Measurements from ENCODE around the gene RELL2.

The RELL2 gene

DNA sequence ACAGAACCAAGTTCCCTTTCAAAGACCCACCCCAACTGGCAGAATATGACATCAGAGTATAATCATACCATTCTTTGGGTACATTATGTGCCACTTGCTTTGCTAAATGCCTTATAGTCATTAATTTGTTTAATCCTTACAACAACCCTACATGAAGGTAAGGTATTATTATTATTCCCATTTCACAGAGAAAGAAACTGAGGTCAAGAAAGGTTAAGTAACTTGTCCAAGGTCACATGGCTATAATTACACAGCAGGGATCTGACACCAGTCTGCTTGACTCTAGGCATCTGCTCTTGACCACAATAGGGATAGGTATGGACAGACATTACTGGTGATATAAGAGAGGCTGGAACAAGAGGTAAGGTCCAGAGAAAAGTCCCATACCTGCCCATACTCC, 13.2 kb downstream of the RELL2 start:
- no peak for DNase-seq

DNA sequence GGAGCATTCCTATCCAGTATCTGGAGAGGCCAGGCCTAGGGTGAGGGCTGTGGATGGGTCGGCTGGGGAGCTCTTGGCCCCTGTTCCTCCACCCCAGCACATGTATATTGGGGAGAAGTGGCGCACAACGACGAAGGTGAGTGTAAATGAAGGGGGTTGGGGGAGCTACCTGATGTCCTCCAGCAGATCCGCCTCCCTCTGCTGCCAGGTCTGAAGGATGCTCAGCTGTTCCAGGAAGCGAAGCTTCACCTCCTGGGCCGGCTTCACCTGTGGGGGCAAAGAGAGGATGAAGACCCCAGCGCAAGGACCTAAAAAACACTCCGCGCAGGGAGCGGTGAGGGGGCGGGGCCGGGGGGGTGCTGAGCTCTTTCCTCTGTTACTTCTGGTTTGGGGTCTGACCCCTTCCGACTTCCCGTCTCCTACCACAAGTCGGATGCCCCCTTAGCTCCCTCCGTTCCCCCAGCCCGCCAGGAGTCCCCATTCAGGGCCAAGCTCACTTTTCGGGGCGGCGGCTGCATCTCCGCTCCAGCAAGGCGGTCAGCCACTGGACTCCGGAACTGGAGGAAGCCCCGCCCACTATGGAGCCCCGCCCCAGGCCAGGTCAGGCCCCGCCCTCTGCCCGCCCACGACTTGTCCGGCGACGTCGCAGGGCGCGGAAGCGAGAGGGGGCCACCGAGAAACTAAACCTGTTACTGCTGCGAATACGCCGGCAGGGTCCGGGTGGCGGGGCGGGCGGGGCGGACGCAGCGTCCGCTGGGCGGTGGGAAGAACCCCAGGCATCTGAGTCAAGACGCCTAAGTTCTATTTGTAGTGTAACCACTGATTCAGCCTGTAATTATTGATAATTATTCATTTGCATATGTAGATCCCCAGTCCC, 14.3 kb downstream of the RELL2 start, which contains the start of gene FCHSD1:
Gene FCHSD1, minus strand, starts transcription at position 568 of the 877 bp plus-strand sequence. Its CDS starts 50 bp downstream, at position 518.
- peak; percentile 19 to 38 for DNase-seq

DNA sequence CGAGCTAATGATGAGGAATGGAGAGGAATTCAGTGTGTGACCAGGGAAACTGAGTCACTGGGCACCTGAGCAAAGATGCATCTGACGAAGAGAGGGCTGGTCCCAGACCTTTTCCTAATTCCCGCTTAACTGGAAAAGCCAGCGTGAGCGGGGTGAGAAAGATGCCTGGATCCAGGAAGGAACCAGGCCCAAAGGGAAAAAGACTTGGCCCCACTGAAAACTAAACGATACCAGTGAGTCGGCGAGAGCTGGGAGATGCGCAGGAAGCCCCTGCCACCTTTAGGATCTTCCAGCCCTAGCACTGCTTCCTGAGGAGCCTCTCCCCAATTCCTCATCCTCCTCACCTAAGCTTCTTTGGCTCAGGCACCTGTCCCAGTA, 14.9 kb downstream of the RELL2 start:
- no peak for DNase-seq

DNA sequence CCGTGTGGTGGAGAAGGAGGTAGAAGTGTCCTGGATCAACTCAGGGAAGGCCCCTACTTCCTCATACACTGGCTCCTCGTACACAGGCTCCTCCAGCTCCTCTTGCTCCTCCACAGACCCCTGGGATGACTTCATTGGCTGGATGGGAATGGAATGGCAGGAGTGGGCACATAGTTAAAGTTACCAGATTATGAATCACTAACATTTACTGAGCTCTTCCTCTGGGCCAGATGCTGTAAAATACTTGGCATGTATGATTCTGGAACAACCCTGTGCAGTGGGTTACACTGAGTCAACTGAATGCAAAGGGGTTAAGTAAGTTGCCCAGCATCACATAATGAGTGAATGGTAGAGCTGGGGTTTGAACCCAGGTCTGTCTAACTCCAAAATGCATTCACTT, 17.5 kb downstream of the RELL2 start:
- DNase-seq = no peak

DNA sequence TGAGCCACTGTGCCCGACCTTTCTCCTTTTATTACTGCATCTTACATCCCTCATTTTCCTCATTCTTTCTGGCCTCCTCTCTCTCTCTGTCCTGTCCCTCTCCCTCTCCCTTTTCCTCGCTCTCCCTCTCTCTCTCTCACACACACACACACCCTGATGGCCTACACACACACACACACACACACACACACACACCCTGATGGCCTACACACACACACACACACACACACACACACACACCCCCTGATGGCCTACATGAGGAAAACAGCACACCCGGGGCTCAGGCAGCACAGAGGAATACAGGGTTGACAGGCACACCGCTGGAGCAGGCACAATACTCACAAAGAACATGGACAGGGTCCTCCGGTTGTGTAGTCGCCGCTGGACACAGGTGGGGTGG, 18.2 kb downstream of the RELL2 start:
- DNase-seq = no peak

DNA sequence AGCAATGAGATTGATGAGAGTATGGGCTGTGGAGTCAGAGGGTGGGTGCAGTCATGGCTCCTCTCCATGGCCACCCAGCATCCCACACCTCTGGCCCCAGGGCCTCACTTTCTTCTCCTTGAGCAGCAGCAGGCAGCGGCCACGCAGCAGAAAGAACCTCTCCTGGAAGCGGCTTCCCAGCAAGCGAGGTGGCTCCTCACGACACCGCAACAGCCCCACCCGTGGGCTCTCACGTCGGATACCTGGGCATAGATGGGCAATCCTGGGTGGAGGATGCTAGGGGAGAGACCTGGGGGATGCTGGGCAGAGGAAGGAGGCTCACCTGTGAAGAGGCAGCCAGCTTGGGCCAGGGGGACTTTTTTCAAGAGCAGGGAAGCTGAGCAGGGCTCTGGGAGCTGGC, 19.6 kb downstream of the RELL2 start:
- no peak for DNase-seq

DNA sequence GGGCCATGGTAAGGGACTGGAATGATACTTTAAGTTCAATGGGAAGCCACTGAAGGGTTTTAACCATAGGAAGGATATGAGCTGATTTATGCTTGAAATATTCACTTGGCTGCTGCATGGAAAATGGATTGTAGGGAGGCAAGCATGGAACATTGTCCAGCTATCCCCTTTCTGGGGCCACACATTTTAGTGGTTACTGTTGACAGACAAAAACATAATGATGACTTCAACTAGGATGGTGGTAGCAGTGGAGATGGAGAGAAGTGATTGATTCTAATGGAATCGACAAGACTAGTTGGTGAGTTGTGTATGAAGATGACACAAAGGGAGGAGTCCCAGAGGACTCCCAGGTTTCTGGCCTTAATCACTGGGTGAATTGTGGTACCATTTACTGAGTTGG, 20.6 kb downstream of the RELL2 start:
- DNase-seq = no peak

DNA sequence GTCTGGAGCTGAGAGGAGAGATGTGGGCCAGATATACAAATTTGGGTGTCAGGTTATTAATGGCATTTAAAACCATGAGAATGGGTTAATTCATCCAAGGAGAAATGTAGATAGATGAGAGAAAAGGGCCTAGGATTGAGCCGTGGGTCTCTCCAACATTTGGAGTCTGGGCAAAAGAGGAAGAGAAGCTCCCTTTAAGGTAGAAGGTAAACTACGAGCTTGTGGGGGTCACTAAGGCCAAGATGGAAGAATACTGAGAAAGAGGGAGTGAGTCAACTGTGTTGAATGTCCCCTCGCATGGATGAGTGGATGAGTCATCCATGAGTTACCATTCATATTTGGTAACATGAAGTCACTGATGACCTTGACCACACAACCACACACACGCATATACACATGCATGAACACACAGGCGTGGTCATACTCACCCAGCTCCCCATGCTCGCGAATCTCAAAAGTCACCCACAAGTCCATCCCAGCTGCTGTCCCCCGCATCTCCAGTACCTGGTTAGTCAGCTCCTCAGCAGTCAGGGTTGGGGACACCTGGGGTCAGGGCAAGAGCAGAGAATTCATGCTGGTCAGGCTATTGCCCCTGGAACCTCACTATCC, 21.2 kb downstream of the RELL2 start:
- no peak for DNase-seq

DNA sequence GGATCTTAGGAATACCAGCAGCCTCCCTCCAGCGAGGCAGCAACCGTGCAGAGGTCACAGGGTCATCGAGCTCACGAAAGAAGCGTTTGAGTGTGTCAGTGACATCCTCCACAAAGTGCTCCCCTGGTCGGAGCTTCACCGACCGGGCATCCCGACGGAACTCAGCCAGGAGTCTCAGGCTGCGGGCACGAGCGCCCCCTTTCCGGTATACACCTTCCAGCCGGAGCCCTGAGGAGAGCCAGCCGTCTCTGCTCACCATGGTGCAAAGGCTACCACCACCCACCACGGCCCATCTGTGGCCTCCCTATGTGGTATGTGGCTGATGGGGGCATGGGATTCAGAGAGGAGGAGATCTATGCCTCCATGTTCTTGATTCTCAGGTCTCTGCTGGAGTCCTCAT, 25.2 kb downstream of the RELL2 start:
- no peak for DNase-seq

DNA sequence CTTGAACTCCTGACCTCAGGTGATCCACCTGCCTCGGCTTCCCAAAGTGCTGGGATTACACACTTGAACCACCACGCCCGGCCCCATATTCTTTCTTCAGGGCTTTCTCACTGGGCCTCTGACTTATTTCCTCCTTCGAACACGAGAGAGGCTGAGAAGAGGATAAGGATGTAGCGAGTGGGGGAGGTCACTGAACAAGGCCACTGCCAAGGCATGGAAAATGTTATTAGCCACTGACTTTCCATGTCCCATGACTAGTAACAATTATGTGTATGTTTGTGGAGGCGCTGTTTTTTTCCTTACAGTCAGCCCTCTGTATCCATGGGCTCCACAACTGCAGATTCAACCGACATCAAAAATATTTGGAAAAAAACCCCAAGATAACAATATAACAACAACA, 26.7 kb downstream of the RELL2 start:
- DNase-seq = no peak

DNA sequence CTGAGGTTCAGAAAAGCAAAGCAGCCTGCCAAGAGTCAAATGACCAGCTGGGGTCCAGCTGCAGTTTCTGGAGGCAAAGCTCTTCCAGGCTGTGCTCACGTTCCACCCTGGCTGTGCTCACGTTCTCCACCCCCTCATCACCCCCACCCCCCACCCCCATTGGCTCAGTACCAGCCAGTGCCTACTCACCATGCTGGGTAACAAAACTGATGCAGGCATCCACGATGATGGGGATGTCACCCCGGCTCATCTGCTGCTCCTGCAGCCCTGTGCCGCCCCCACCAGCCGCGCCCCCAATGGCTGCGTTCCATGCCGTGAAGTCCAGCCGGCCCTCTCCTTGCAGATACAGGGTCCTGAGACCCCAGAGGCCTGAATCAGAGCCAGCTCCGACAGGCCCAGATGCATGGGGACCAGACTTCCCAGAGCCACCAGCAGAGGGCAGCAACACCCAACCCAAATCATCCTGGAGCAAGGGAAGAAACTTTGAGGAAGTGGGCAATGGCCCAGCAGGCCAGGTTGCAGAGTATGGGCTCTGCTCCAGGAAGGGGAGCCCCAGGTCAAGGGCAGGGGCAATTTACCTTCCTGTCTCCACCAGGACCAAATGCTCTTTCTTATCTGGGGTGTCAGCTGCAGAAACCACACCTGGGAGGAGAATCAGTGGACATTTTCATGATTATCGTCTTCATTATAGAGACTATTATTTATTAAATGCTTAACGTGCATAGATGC, 28.1 kb downstream of the RELL2 start:
- peak; percentile 47 to 58 for DNase-seq

DNA sequence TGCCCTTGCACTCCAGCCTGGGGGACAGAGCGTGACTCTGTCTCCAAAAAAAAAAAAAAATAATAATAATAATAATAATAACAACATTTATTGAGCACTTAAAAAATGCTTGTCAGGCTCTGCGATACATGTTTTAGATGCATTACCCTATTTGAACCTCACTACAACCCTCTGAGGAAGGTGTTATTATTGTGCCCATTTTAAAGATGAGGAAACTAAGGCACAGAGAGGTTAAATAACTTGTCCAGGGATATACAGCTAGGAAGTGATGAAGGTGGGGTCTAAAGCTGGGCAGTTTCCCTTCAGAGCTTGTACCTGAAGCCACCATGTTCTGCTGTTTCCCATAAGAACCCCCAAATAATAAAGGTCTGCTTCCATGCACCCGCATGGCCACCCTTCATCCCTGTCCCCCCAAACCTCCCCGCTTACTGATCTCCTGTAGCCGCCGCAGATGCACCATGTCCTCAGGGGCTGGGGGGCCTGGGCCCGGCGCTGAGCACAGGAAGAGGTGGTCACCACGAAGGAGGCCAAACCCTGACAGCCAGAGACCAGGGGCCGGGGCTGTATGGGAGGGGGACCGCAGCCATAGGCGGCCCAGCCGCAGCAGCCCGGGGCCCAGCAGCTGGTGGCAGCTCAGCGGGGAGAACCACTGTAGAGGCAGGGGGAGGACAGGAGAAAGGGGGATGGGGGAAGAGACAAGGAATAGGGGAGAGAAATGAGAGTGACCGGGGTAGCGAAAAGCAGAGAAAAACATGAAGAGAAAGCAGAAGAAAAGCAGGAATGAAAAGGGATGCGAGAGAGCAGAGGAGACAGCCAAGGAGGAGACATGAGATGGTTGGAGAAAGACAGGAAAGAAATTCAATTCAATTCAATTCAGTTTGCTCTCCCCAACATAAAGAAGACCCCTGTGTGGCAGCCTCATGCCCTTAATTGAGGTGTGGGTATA, 29.5 kb downstream of the RELL2 start:
- DNase-seq = no peak

DNA sequence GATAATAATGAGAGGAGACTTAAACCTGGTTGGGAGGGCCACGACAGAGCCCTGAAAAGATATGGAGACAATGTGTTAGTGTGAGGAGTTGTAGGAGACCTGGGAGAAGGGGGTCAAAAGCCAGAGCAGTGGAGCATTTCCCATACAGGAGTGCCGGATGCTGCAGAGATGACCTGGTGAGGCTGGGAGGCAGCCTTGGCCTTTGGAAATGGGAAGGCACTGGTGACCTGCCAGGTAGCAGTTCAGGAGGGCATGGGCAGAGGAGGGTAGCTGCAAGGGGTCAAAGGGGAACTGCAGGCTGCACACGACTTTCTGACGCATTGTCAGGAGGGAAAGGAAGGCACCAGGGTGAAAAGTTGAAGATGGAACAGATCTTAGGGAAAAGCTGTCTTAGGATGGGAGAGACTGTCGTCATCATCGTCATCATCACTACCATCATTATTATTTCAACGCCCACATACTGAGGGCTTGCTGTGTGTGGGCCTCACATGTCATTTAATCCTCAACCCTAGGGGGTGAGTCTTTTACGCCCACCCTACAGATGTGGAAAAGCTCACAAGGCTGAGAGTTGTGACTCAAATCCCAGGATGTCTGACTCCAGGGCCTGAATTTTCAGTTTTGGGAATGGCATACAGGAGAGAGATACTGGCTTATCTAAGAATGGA, 31.9 kb downstream of the RELL2 start:
- DNase-seq = no peak

DNA sequence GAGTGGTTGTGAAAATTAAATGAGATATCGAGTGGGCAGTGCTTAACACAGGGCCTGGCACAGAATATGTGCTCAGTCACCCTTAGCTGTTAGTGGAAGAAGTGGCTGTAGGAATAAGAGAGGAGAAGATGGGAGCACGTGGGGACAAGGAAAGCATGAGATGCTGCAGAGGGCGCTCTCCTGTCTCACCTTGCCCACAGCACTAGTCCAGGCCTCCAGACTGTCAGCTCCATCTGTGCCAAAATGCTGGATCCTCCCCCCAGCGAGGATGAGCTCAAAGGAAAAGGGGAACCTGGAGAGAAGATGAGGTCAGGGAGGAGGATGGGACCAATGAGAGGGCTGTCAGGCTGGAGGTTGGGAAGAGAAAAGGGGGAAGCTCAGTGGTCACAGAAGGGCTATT, 32.7 kb downstream of the RELL2 start:
- no peak for DNase-seq

DNA sequence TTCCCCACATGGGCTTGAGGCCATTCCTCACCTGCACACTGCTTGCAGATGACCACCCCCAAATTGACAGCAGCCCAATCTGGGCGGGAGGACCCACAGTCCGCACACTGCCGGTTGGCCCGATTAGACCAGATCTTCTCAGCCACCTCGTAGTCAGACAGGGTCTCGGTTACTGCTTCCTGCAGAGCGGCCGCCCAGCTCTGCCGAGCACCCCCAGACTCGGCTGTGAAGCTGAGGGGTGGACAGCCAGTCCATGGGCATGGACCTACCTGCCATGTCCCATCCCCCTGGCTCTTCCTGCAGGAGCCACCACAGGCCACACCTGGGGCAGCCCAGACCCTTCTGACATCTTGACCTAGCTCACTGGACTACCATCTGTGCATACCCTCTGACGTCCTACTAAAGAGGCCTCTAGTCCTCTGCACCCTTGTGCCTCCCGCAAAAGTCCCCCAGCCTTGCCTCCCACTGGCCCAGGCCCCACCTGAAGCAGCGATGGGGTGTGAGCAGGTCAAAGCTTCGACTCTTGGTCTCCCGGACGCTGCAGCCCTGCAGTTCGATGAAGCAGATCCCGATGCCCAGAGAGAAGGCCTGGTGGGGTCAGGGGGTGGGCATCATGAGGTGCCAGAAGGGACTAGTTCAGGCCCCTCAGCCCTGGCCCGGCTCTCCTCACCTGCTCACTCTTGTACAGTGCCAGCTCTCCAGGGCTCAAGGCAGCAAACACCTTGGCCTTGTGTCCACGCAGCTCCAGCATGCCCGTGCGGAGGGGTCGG, 35.5 kb downstream of the RELL2 start:
- DNase-seq = no peak

DNA sequence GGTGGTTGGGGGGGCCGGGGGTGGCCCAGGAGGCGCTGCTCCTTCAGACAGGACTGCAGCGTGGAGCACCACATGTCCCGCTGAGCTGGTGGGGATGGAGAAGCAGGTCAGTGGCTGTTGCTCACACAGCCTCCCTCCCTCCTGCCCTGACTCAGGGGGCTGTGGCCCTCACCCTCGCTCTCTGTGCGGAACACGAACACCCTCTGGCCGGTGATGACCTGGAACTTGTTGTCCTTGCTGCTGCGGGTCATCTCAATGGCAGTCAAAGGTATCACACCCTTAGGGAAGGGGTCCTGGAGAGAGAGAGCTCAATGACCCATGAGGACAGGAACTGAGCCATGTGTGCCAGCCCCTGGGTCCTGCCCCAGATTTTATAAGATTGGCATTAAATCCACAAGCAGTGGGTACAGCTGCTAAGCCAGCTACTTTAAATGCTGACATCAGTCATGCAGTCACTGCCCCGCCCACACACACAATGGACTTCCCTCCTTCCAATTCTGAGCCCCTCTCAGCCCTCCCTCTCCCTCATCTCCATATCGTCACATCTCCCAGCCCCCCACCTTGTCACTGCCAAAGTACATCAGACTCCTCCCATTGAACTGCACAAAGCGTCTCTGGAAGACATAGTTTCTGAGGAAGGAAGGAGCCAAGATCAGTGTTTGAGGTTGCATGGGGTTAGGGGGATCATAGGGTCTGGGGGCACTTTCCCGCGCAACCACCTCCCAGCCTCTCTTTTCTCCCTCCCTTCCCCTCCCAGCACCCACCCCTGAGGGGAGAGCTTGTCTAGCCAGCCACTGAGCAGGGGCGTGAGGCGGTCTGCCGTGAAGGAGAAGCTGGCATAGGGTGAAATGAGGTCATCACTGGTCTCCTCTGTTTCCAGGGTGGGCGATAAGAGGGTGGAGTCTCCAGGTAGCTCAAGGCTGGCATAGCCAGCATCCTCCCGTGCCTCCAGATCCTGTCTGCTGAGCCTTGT, 36.3 kb downstream of the RELL2 start:
- DNase-seq = no peak

DNA sequence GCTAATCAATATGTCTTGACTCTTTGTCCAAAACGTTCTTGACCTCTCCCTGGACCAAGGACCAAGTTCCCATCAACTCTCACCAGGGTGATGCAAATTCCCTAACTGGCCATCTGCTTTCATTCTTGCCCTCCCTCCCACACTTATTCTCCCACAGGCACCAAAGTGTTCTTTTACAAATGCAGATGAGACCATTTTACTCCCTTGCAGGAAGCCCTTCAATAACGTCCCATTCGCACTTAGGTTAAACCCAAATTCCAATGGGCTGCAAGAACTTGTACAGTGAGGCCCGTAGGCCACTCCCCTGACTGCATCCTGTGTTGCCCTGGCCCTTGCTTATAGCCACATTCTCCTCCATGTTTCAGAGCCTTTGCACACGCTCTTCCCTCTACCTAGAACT, 38.0 kb downstream of the RELL2 start:
- no peak for DNase-seq

DNA sequence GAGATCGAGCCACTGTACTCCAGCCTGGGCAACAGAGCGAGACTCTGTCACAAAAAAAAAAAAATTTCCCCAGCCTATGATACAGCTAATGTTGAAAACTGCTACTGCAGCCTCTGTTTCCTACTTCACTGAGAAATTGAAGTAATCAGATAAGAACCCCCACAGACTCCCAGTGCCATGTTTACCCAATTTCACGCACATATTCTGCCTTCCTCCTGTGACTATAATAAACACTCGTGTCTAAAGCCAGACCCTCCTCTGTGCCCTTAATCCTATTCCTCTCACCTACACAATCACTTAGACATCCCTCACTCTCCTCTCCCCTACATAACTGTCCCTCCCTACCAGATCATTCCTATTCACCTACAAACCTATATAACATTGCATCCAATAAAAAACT, 38.9 kb downstream of the RELL2 start:
- DNase-seq = no peak

DNA sequence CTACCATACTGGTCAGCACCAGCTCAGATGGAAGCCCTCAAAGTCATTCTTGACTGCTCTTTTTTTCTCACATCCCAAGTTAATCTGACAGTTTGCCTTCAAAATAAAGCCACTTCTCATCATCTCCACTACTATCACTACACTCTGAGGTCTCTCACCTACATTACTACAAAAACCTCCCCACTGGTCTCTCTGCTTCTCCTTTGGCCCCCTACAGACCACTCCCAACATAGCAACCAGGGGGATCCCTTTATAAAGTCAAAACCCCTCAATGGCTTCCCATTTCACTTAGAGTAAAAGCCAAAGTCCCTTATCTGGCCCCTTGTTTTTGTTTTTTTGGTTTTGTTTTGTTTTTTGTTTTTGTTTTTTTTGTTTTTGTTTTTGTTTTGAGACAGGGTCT, 40.6 kb downstream of the RELL2 start:
- DNase-seq = peak in 1 of 2 experiments; percentile 9

DNA sequence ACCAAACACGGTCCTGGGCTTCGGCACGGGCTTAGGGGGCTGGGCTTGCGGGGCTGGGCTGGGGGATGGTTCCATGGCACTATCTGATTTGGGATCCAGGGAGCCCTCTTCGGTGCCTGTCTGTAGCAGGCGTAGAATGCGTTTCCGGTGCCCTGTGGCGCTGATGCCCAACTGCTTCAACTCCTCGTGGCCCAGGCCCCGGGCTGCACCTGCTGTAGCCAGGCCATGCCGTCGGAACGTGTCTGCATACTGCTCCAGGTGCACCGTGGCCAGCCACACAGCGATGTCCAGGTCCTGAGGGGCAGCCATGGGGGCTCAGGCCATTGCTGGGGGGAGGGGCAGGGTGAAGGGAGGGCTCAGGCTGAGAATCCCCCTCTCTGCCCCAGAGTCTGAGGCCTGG, 43.4 kb downstream of the RELL2 start:
- no peak for DNase-seq
